Stomach (tissue), 4 donors: ENCODE results near the gene SLC12A1.

Experiments used
- EP300 ChIP-seq: sonication (generic); formaldehyde crosslinking; IDR thresholded peaks from one replicate; pipeline ENCODE4 v1.6.1; 2017; ENCODE audit warnings: antibody characterized with exemption
- POLR2A ChIP-seq, 4 donors: fragments of 450-650 bp; IDR thresholded peaks; one replicate each; pipeline ENCODE4 v1.6.1; 2016; ENCODE audit warnings: antibody characterized with exemption in 4 of 4, control low read depth in 2 of 4, mild to moderate bottlenecking in 1 of 4, moderate library complexity in 1 of 4
- POLR2AphosphoS5 ChIP-seq, 3 donors: sonication (generic); formaldehyde crosslinking; IDR thresholded peaks; one replicate each; pipeline ENCODE4 v1.6.1; 2016; ENCODE audit warnings: antibody characterized with exemption in 3 of 3
- TF ChIP-seq, protein P1 (sequence below), 7 experiments: fragments of 450-650 bp in 4 of 7; fragments of 200-600 bp in 3 of 7; sonication (generic) in 3 of 7; IDR thresholded peaks; one replicate each; pipeline ENCODE4 v1.5.1; 2016 to 2019; ENCODE audit warnings: antibody characterized with exemption in 7 of 7, control low read depth in 2 of 7, mild to moderate bottlenecking in 1 of 7

DNA sequence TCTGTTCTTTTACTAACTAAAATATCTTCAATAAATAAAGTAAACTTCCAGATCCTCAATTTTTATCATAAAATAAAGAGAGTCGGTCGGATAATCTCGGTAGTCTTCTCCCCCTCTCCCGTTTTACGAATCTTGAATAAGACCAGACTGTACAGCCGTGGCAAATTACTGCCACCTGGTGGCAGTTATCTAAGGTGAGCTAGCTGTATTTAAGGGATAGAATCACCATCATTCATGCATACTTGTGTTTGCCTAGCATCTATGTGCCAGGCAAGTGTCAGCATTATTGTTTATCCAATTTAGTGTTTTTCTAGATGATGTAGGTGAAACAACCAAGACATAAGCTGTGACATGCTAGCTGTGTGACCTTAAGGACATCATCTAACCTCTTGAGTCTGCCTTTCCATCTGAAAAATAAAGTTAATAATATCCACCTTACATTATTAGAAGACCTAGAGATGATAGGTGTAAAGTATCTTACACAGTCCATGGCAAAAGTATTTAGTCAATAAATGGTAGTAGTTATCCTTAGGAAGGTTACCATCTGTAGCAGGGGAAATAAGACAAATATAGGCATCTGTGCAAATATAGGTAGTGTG is 146.5 kb downstream of the SLC12A1 start:
- TF ChIP-seq EP300 (no peak), POLR2A (IDR thresholded peaks at IDR 0.05) (no peak), POLR2AphosphoS5 (IDR thresholded peaks at IDR 0.05) (no peak)
- TF ChIP-seq, protein P1, sequence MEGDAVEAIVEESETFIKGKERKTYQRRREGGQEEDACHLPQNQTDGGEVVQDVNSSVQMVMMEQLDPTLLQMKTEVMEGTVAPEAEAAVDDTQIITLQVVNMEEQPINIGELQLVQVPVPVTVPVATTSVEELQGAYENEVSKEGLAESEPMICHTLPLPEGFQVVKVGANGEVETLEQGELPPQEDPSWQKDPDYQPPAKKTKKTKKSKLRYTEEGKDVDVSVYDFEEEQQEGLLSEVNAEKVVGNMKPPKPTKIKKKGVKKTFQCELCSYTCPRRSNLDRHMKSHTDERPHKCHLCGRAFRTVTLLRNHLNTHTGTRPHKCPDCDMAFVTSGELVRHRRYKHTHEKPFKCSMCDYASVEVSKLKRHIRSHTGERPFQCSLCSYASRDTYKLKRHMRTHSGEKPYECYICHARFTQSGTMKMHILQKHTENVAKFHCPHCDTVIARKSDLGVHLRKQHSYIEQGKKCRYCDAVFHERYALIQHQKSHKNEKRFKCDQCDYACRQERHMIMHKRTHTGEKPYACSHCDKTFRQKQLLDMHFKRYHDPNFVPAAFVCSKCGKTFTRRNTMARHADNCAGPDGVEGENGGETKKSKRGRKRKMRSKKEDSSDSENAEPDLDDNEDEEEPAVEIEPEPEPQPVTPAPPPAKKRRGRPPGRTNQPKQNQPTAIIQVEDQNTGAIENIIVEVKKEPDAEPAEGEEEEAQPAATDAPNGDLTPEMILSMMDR (IDR thresholded peaks at IDR 0.05): peak in 5 of 7 experiments; percentile 59 to 73 (median 68)
